NCI-H2029 treated with DMSO at 0.1 percent for 48 hours (cell line): Measurements from ENCODE around the gene ZNF606.
"Not testable (repeated sequence)": the region's sequence is repeated elsewhere in the genome, so short reads cannot be mapped to it uniquely, and the experiment has no call there.

ENCODE experiments used
- DNase-seq: peaks from one replicate; lab custom pipeline; 2025; lab: John Stamatoyannopoulos, UW

The ZNF606 gene

GRCh38 chr19:58009666-58010301 is 7.2 kb upstream of the ZNF606 start:
- DNase-seq: peak; percentile 3

- no peak for DNase-seq
Observed at GRCh38 chr19:58009301-58009665, 6.7 kb upstream of the ZNF606 start.

- DNase-seq: not testable (repeated sequence)
Observed at GRCh38 chr19:58008877-58009276, 6.3 kb upstream of the ZNF606 start.

GRCh38 chr19:58007285-58007684 is 4.7 kb upstream of the ZNF606 start:
- no peak for DNase-seq

GRCh38 chr19:58003174-58003828 is 681 bp upstream of the ZNF606 start:
- DNase-seq: no peak

GRCh38 chr19:58001895-58002369 is 688 bp downstream of the ZNF606 start:
- no peak for DNase-seq

- DNase-seq: no peak
Observed at GRCh38 chr19:58000677-58001076, 1.9 kb downstream of the ZNF606 start.

GRCh38 chr19:57992841-57993240 is 9.8 kb downstream of the ZNF606 start:
- DNase-seq: no peak

GRCh38 chr19:57978586-57979289 is 23.9 kb downstream of the ZNF606 start:
- DNase-seq: no peak

- no peak for DNase-seq
Observed at GRCh38 chr19:57974434-57974833, 28.2 kb downstream of the ZNF606 start, which contains the start of gene C19orf18. Gene C19orf18 (minus strand): TSS chr19:57974534. CDS start chr19:57974432, 102 bp downstream.

GRCh38 chr19:57964761-57965160 is 37.9 kb downstream of the ZNF606 start:
- no peak for DNase-seq

GRCh38 chr19:57961785-57962184 is 40.8 kb downstream of the ZNF606 start:
- no peak for DNase-seq

GRCh38 chr19:57954996-57955395 is 47.6 kb downstream of the ZNF606 start:
- no peak for DNase-seq

GRCh38 chr19:57949702-57950101 is 52.9 kb downstream of the ZNF606 start:
- DNase-seq: no peak

- no peak for DNase-seq
Observed at GRCh38 chr19:57949296-57949695, 53.3 kb downstream of the ZNF606 start.

GRCh38 chr19:57947419-57948134 is 55.0 kb downstream of the ZNF606 start, which contains the start of gene ZNF256:
Gene ZNF256 (minus strand): TSS chr19:57947706. CDS start chr19:57947474, 232 bp downstream.
- peak; percentile 94 for DNase-seq

- no peak for DNase-seq
Observed at GRCh38 chr19:57947088-57947418, 55.6 kb downstream of the ZNF606 start.

GRCh38 chr19:57946316-57946715 is 56.3 kb downstream of the ZNF606 start:
- no peak for DNase-seq

- no peak for DNase-seq
Observed at GRCh38 chr19:57941593-57941992, 61.0 kb downstream of the ZNF606 start.

- DNase-seq: no peak
Observed at GRCh38 chr19:57935731-57936130, 66.9 kb downstream of the ZNF606 start.

- peak; percentile 3 for DNase-seq
Observed at GRCh38 chr19:57934820-57935665, 67.6 kb downstream of the ZNF606 start, which contains the start of gene ZNF418. Gene ZNF418 (minus strand): TSS chr19:57935402. CDS start chr19:57933822, 1,580 bp downstream.
